Astrocyte (in vitro differentiated cells and primary cell): ENCODE data around the gene CHD9NB.

Source experiments
- EZH2 ChIP-seq: IDR thresholded peaks from 2 replicates; pipeline ENCODE4 v1.6.1; 2012; ENCODE audit warnings: mild to moderate bottlenecking, low read length, inconsistent platforms; ENCODE audit not compliant: insufficient read depth
- TF ChIP-seq, protein P1 (sequence below): IDR thresholded peaks from 2 replicates; pipeline ENCODE4 v1.5.1; 2011; ENCODE audit warnings: low read depth, mild to moderate bottlenecking, inconsistent platforms, low read length, moderate library complexity; ENCODE audit not compliant: insufficient read depth

DNA sequence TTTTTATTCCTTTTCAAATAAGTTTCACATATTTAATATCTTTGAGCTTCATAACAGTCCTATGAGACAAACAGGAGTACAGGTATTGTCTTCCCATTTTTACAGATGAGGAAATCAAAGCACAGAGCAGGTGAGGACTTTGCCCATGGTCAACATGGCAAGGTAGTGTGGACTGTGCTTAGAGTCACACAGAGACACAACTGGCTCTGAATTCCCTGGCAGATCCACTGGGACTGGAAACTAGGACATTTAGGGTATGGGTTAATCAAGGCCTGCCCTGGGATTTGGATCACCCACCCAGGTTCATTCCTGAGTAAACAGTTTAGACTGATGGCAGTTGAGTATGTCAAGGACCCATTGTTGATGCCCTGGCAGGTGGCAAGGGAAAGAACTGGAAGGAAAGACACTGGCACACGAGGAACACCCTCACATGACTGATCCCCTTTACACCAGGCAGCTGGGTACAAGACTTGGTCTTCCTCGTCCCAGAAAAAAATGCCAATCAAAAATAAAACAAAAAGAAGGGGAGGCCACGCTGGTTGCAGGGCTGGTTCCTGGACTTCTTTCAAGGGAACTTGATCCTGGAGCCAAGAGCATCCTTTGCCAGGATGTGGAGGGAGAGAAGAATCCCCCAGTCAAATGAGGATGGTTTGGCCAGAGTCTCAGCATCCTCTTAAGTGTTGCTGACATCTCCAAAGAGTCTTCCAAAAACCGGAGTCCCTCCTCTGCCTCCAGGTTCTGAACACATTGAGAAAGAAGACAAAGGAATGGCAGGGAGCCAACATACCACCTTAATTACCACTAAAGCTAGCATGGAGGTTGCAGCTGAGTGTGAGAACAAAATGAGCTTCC is 37.0 kb upstream of the CHD9NB start:
- TF ChIP-seq, protein P1, sequence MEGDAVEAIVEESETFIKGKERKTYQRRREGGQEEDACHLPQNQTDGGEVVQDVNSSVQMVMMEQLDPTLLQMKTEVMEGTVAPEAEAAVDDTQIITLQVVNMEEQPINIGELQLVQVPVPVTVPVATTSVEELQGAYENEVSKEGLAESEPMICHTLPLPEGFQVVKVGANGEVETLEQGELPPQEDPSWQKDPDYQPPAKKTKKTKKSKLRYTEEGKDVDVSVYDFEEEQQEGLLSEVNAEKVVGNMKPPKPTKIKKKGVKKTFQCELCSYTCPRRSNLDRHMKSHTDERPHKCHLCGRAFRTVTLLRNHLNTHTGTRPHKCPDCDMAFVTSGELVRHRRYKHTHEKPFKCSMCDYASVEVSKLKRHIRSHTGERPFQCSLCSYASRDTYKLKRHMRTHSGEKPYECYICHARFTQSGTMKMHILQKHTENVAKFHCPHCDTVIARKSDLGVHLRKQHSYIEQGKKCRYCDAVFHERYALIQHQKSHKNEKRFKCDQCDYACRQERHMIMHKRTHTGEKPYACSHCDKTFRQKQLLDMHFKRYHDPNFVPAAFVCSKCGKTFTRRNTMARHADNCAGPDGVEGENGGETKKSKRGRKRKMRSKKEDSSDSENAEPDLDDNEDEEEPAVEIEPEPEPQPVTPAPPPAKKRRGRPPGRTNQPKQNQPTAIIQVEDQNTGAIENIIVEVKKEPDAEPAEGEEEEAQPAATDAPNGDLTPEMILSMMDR: no peak
- no peak for TF ChIP-seq EZH2
